ENCODE measurements around the gene TBX18. TPM values are rescaled to one million over a fixed set of nuclear protein-coding genes. Genes with fewer than 3 reads are reported as not detected.

TBX18 gene
- total RNA-seq, 1 donor = 3.0 TPM

- TF ChIP-seq CTCF (IDR thresholded peaks at IDR 0.05; ENCODE audit: insufficient read depth, low read depth, low read length) = no peak
- H3K4me3 ChIP-seq (ENCODE audit: low read depth, low read length) = no peak overlapping the region
- DNase-seq (ENCODE audit: low read depth) = peak; percentile 2
Observed at GRCh38 chr6:84718038-84718955, 46.1 kb downstream of the TBX18 start.

GRCh38 chr6:84709121-84709520 lies 55.3 kb downstream of the TBX18 start:
- no peak for TF ChIP-seq CTCF (IDR thresholded peaks at IDR 0.05; ENCODE audit: insufficient read depth, low read depth, low read length)
- no peak for DNase-seq (ENCODE audit: low read depth)
- no peak overlapping the region for H3K4me3 ChIP-seq (ENCODE audit: low read depth, low read length)

- no peak for TF ChIP-seq CTCF (IDR thresholded peaks at IDR 0.05; ENCODE audit: insufficient read depth, low read depth, low read length)
- no peak overlapping the region for H3K4me3 ChIP-seq (ENCODE audit: low read depth, low read length)
- no peak for DNase-seq (ENCODE audit: low read depth)
Observed at GRCh38 chr6:84707171-84707570, 57.2 kb downstream of the TBX18 start.

- DNase-seq (ENCODE audit: low read depth) = no peak
- no peak for TF ChIP-seq CTCF (IDR thresholded peaks at IDR 0.05; ENCODE audit: insufficient read depth, low read depth, low read length)
- H3K4me3 ChIP-seq (ENCODE audit: low read depth, low read length) = no peak overlapping the region
Observed at GRCh38 chr6:84696166-84696565, 68.2 kb downstream of the TBX18 start.

GRCh38 chr6:84691978-84692623 lies 72.3 kb downstream of the TBX18 start:
- DNase-seq (ENCODE audit: low read depth) = no peak
- TF ChIP-seq CTCF (IDR thresholded peaks at IDR 0.05; ENCODE audit: insufficient read depth, low read depth, low read length) = peak; percentile 2
- H3K4me3 ChIP-seq (ENCODE audit: low read depth, low read length) = no peak overlapping the region

DNA sequence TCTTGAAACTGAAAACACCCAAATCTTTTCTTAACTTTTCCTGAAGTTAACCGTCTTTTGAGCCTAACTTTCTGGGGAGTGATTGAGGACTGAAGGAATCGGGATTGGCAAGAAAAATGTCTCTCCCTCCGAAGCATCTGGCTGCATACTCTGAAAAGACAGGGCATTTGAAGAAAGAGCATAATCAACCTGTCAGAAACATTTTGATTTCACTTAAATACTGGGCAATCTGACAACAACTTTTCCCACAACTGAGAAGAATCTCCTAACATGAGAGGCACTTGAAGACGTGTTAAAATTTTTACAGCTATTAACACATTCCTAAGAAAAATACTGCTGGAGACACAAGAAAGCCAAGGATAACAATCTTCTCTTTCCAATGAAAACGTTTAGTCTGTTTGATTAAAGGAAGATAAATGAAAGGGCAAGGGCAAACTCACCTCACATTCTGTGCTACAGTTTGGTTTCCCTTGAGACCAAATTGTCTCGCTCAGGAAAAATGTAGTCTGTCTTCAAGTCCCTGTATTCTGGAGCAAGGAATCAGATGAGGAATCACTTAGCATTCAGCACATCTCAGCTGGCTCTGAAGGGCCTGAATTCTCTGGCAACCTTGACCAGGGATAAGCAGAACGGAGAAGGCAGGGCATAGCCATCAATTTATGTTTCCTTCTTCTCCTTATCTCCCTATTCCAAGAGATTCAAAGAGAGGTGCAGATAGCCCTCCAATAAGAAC lies 76.1 kb downstream of the TBX18 start:
- no peak overlapping the region for H3K4me3 ChIP-seq (ENCODE audit: low read depth, low read length)
- no peak for DNase-seq (ENCODE audit: low read depth)
- TF ChIP-seq CTCF (IDR thresholded peaks at IDR 0.05; ENCODE audit: insufficient read depth, low read depth, low read length) = no peak
